Caco-2 (cell line): ENCODE results near the gene USH2A. TPM values are rescaled to one million over a fixed set of nuclear protein-coding genes. Genes with fewer than 3 reads are reported as not detected.

Experiments used
- BruUV-seq: library from RNA; stranded (reverse); fragments of 400-500 nt; replicated peaks from 2 replicates; lab custom pipeline; 2021; lab: Mats Ljungman, UMichigan
- CTCF ChIA-PET: fragments of 300-600 bp; sonication (Branson Sonifier 250); formaldehyde crosslinking; loops from one replicate; lab custom pipeline; 2022; ENCODE audit warnings: antibody characterized with exemption; lab: Charles Lee
- POLR2A ChIA-PET: fragments of 300-600 bp; sonication (Branson Sonifier 250); formaldehyde crosslinking; loops from one replicate; lab custom pipeline; 2022; ENCODE audit warnings: antibody characterized with exemption; lab: Charles Lee
- DNase-seq, 2 experiments: peaks; one replicate each; pipeline versions ENCODE4 v3.0.0 to v3.0.0-alpha.2; 2020 to 2022
- H3K27me3 ChIP-seq: replicated peaks from 2 replicates; pipeline ENCODE4 v1.6.0; 2011; ENCODE audit warnings: low read length; ENCODE audit not compliant: control insufficient read depth, insufficient read depth
- H3K36me3 ChIP-seq: 2 replicates; pipeline ENCODE4 v1.5.1; 2011; ENCODE audit warnings: low read length; ENCODE audit not compliant: control insufficient read depth, insufficient read depth
- H3K4me1 ChIP-seq: fragments of 250-450 bp; sonication (Bioruptor Pico); 2 replicates; pipeline ENCODE4 v1.5.1; 2020; ENCODE audit warnings: mild to moderate bottlenecking
- H3K4me3 ChIP-seq: 2 replicates; pipeline ENCODE4 v1.5.1; 2011; ENCODE audit warnings: low read depth, mild to moderate bottlenecking, control low read depth, low read length
- H3K9me3 ChIP-seq: fragments of 250-450 bp; sonication (Bioruptor Pico); 2 replicates; pipeline ENCODE4 v1.5.1; 2020; ENCODE audit warnings: mild to moderate bottlenecking, moderate library complexity
- H3K27ac Mint-ChIP-seq: one replicate; pipeline ENCODE4 v1.8.0; 2022; ENCODE audit warnings: mixed read lengths; ENCODE audit not compliant: unreplicated experiment
- H3K27me3 Mint-ChIP-seq: one replicate; pipeline ENCODE4 v1.8.0; 2022; ENCODE audit warnings: mixed read lengths; ENCODE audit not compliant: insufficient read depth, unreplicated experiment
- H3K36me3 Mint-ChIP-seq: one replicate; pipeline ENCODE4 v1.8.0; 2022; ENCODE audit warnings: mild to moderate bottlenecking, mixed read lengths; ENCODE audit not compliant: insufficient read depth, unreplicated experiment
- H3K4me1 Mint-ChIP-seq: one replicate; pipeline ENCODE4 v1.8.0; 2022; ENCODE audit warnings: low read depth, mixed read lengths; ENCODE audit not compliant: unreplicated experiment
- H3K4me3 Mint-ChIP-seq: one replicate; pipeline ENCODE4 v1.8.0; 2022; ENCODE audit warnings: mild to moderate bottlenecking, moderate library complexity, mixed read lengths; ENCODE audit not compliant: unreplicated experiment
- H3K9me3 Mint-ChIP-seq: one replicate; pipeline ENCODE4 v1.8.0; 2022; ENCODE audit warnings: mixed read lengths; ENCODE audit not compliant: unreplicated experiment
- intact Hi-C: fragments of 100-400 bp; cut with micrococcal nuclease; formaldehyde crosslinking; loops from one replicate; pipeline ENCODE4 v1.10.0; 2022; ENCODE audit not compliant: unreplicated experiment
- total RNA-seq: library from RNA; stranded (reverse); gene quantifications from 2 replicates; pipeline ENCODE4 v1.2.3, GENCODE V29; 2022
- TF ChIP-seq, protein P1 (sequence below), 2 experiments: fragments of 200-600 bp in 1 of 2; IDR thresholded peaks; 1 replicate in 1 of 2; 2 replicates in 1 of 2; pipeline versions ENCODE4 v1.5.1 to v1.8.0; 2011 to 2022; ENCODE audit warnings: antibody characterized with exemption in 1 of 2, control low read depth in 1 of 2, inconsistent platforms in 1 of 2, low read depth in 1 of 2, low read length in 1 of 2, mild to moderate bottlenecking in 1 of 2, moderate library complexity in 1 of 2; ENCODE audit not compliant: insufficient read depth in 1 of 2, severe bottlenecking in 1 of 2, unreplicated experiment in 1 of 2

USH2A gene
- total RNA-seq, 1 experiment from 2014 or later: 0.11 TPM

GRCh38 chr1:216095400-216095799 lies 327.8 kb downstream of the USH2A start:
- Histone ChIP-seq H3K36me3 (no peaks in the 10 kb centered on the region), H3K4me1 (0 out of 2 replicates have a peak, but pooled peaks cover 6% of the 10 kb centered on the region), H3K9me3 (no peaks in the 10 kb centered on the region), H3K4me3 (no peak overlapping the region), H3K27me3 (no peaks in the 10 kb centered on the region)
- Mint-ChIP-seq H3K27me3 (no peaks in the 10 kb centered on the region), H3K9me3 (no peaks in the 10 kb centered on the region), H3K36me3 (no peaks in the 10 kb centered on the region), H3K4me1 (no peaks in the 10 kb centered on the region), H3K27ac (no peak overlapping the region), H3K4me3 (no peak overlapping the region)
- CTCF ChIA-PET: no interaction called here
- DNase-seq: no peak
- intact Hi-C loops: no loop called here
- TF ChIP-seq, protein P1, sequence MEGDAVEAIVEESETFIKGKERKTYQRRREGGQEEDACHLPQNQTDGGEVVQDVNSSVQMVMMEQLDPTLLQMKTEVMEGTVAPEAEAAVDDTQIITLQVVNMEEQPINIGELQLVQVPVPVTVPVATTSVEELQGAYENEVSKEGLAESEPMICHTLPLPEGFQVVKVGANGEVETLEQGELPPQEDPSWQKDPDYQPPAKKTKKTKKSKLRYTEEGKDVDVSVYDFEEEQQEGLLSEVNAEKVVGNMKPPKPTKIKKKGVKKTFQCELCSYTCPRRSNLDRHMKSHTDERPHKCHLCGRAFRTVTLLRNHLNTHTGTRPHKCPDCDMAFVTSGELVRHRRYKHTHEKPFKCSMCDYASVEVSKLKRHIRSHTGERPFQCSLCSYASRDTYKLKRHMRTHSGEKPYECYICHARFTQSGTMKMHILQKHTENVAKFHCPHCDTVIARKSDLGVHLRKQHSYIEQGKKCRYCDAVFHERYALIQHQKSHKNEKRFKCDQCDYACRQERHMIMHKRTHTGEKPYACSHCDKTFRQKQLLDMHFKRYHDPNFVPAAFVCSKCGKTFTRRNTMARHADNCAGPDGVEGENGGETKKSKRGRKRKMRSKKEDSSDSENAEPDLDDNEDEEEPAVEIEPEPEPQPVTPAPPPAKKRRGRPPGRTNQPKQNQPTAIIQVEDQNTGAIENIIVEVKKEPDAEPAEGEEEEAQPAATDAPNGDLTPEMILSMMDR (IDR thresholded peaks at IDR 0.05; ENCODE audit: insufficient read depth in 1 of 2, low read depth in 1 of 2, low read length in 1 of 2, severe bottlenecking in 1 of 2, unreplicated experiment in 1 of 2): no peak
- no TSS peak for BruUV-seq
- POLR2A ChIA-PET: no interaction called here

DNA sequence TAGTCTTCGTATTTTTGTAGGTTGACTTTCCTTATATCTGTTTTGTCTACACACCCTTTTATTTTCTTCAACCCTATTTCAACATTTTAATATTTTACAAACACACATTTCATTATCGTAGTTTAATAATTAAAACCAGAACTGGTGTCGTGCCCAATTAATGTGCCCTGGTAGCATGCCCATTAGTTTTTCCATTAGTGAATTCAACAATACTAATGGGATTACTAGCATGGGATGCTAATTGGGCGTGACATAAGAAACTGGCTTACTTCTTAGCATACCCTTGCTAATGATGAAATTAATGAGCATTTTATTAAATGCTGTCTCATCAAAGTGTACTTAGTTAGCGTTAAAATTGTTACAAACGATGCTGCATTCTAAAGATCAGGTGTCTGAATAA lies 332.7 kb downstream of the USH2A start:
- H3K27me3 ChIP-seq: no peaks in the 10 kb centered on the region
- Mint-ChIP-seq H3K9me3 (no peaks in the 10 kb centered on the region), H3K36me3 (no peaks in the 10 kb centered on the region), H3K4me3 (no peak overlapping the region), H3K27me3 (no peaks in the 10 kb centered on the region), H3K27ac (no peak overlapping the region), H3K4me1 (no peaks in the 10 kb centered on the region)
- intact Hi-C loops: no loop called here
- TF ChIP-seq, protein P1 (IDR thresholded peaks at IDR 0.05; ENCODE audit: insufficient read depth in 1 of 2, low read depth in 1 of 2, low read length in 1 of 2, severe bottlenecking in 1 of 2, unreplicated experiment in 1 of 2): no peak
- no peaks in the 10 kb centered on the region for H3K36me3 ChIP-seq
- BruUV-seq: no TSS peak
- CTCF ChIA-PET: no interaction called here
- H3K4me1 ChIP-seq: 0 out of 2 replicates have a peak, but pooled peaks cover 6% of the 10 kb centered on the region
- H3K4me3 ChIP-seq: no peak overlapping the region
- DNase-seq: no peak
- H3K9me3 ChIP-seq: no peaks in the 10 kb centered on the region
- POLR2A ChIA-PET: no interaction called here

DNA sequence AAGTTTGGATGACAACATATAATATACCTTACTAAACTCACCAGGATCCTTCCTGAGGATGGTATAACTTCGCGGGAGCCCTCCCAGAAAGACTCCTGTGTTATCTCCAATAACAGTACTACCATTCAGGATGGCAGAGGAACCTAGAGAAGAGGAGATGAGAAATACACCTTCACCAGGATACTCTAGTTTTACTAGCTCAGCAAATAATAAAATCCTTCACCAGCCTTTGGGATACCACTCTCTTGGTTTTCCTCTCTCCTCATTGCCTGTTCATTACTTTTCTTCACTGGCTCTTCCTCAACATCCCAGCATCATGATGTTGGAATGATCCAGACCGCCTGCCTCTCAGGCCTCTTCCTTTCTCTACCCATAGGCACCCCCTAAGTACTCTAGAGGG lies 336.6 kb downstream of the USH2A start:
- Histone ChIP-seq H3K4me1 (no peaks in the 10 kb centered on the region), H3K9me3 (no peaks in the 10 kb centered on the region), H3K4me3 (no peak overlapping the region), H3K36me3 (no peaks in the 10 kb centered on the region), H3K27me3 (no peaks in the 10 kb centered on the region)
- H3K4me1 Mint-ChIP-seq: no peaks in the 10 kb centered on the region
- intact Hi-C loops: no loop called here
- no peak overlapping the region for H3K27ac Mint-ChIP-seq
- ChIA-PET POLR2A (no interaction called here), CTCF (no interaction called here)
- TF ChIP-seq, protein P1 (IDR thresholded peaks at IDR 0.05; ENCODE audit: insufficient read depth in 1 of 2, low read depth in 1 of 2, low read length in 1 of 2, severe bottlenecking in 1 of 2, unreplicated experiment in 1 of 2): no peak
- no peak for DNase-seq
- no TSS peak for BruUV-seq
- no peak overlapping the region for H3K4me3 Mint-ChIP-seq
- H3K27me3 Mint-ChIP-seq: no peaks in the 10 kb centered on the region
- no peaks in the 10 kb centered on the region for H3K9me3 Mint-ChIP-seq
- no peaks in the 10 kb centered on the region for H3K36me3 Mint-ChIP-seq
